ENCODE data around the gene KRTAP1-5.
"Not testable (repeated sequence)": the region's sequence is repeated elsewhere in the genome, so short reads cannot be mapped to it uniquely, and the experiment has no call there.

The KRTAP1-5 gene

GRCh38 chr17:41002814-41003213 is 24.2 kb downstream of the KRTAP1-5 start:
- no peak for DNase-seq

DNA sequence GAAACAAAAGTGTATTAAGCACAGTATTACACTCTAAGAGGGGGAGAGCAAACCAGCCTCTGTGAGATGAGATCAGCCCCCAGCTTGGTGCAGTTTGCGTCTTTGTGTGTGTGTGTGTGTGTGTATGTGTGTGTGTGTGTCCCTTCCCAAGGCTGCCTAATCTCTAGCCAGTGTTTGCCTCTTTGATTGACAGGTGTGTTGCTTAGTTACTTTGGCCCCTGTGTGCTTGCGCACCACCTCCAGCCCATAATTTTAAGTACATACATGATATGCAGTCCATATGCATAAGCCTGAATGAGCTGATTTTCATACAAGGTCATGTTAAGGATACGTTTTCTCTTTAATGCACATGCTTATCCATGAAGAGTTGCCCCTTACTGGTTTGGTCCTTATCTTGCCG is 25.2 kb downstream of the KRTAP1-5 start:
- no peak for DNase-seq

DNA sequence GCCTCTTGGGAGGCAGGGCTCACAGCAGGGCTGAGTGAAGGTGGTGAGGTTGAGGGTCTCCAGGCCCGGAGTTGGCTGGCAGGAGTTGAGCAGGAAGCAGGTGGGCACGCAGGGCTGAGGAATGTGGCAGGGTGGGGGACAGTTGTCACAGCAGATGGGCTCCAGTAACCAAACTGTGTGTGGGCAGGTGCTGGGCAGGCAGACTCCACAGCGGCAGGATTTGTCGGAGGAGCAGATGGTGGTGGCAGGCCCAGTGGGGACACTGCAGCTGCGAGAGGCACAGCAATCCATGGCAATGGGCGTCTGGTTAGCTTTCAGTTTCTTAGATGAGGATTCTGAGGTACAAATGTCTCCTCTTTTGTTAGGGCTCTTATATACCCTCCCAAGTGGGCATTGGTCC is 27.4 kb downstream of the KRTAP1-5 start, which contains the start of gene KRTAP3-2:
KRTAP3-2 (minus strand) TSS at position 344 of the 400 bp plus-strand sequence; CDS start at position 291, 53 bp downstream.
- not testable (repeated sequence) for DNase-seq

- DNase-seq, result no peak
Measured at GRCh38 chr17:40997361-40997760, 29.6 kb downstream of the KRTAP1-5 start.

- no peak for DNase-seq
Measured at GRCh38 chr17:40996829-40997228, 30.2 kb downstream of the KRTAP1-5 start.

- no peak for DNase-seq
Measured at GRCh38 chr17:40995116-40995515, 31.9 kb downstream of the KRTAP1-5 start.

DNA sequence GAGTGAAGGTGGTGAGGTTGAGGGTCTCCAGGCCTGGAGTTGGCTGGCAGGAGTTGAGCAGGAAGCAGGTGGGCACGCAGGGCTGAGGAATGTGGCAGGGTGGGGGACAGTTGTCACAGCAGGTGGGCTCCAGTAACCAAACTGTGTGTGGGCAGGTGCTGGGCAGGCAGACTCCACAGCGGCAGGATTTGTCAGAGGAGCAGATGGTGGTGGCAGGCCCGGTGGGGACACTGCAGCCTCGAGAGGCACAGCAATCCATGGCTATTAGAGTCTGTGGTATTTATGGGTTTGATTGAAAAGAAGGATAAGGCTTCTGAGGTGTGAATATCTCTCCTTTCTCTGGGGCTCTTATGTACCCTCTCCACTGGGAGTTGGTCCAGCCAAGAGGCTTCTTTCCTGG is 33.2 kb downstream of the KRTAP1-5 start, which contains the start of gene KRTAP3-3:
KRTAP3-3 (minus strand) TSS at position 326 of the 400 bp plus-strand sequence; CDS start at position 259, 67 bp downstream.
- DNase-seq, result peak; percentile 78

GRCh38 chr17:40993084-40993483 is 33.9 kb downstream of the KRTAP1-5 start:
- DNase-seq, result no peak

GRCh38 chr17:40992666-40993065 is 34.3 kb downstream of the KRTAP1-5 start:
- no peak for DNase-seq

DNA sequence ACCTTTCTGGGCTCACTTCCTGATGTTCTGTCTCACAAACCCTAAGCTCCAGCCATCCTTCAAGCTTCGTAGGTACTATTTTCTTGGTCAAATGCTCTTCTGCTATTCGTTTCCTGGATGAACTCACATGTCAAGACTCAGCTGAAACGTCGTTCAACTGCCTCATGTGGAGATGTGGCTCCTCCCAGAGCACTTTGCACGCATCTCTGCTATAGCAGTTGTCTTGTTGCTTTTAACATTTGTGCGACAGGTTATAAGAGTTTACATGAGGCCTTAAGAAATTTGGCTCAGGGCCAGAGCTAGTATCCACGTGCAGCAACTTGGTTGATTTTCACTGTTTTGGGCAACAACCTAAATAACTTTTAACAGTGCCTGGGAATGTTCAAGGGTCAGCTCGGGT is 40.1 kb downstream of the KRTAP1-5 start:
- DNase-seq, result no peak

GRCh38 chr17:40984226-40984625 is 42.8 kb downstream of the KRTAP1-5 start, which contains the start of gene KRT40:
TSS of gene KRT40 (minus strand) at chr17:40984326. CDS start at chr17:40984273, 53 bp downstream.
- DNase-seq, result no peak

DNA sequence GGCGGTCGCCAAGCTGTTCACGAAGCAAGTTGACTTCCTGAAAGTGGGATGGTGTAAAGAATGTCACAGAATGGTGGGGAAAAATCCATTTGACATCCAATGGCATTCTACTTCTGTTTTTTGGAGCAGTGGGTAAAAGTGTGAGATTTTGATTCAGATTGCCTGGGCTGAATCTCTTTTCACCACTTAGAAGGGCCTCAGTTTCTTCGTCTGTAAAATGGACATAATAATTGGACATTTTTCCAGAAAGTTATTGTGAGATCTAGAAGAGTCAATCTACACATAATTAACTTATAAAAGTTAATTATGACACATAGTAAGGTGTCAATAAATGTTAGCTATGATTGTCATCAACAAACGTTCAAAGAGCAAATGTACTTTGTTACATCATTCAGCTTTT is 45.9 kb downstream of the KRTAP1-5 start:
- DNase-seq, result no peak

- DNase-seq, result no peak
Measured at GRCh38 chr17:40980596-40980995, 46.4 kb downstream of the KRTAP1-5 start.

GRCh38 chr17:40980117-40980516 is 46.9 kb downstream of the KRTAP1-5 start:
- DNase-seq, result no peak

GRCh38 chr17:40978575-40979151 is 48.3 kb downstream of the KRTAP1-5 start:
- DNase-seq, result no peak

Data from DMS153 (cell line).